Peyer's patch (tissue), 4 donors: Measurements from ENCODE around the gene GPD2. TPM values are rescaled to one million over a fixed set of nuclear protein-coding genes. Genes with fewer than 3 reads are reported as not detected.
"Not testable (repeated sequence)": the region's sequence is repeated elsewhere in the genome, so short reads cannot be mapped to it uniquely, and the experiment has no call there.

Experiments used
- DNase-seq, 3 donors: peaks; one replicate each; pipeline ENCODE4 v3.0.0-alpha.2; 2017 to 2019
- H3K27ac ChIP-seq, 4 donors: fragments of 200-600 bp; sonication (generic); one replicate each; pipeline ENCODE4 v1.5.1; 2016 to 2019
- H3K27me3 ChIP-seq, 2 donors: fragments of 200-600 bp; sonication (generic); one replicate each; pipeline ENCODE4 v1.5.1; 2019
- H3K36me3 ChIP-seq, 3 donors: fragments of 200-600 bp; sonication (generic); one replicate each; pipeline ENCODE4 v1.5.1; 2016 to 2019
- H3K4me1 ChIP-seq, 4 donors: fragments of 200-600 bp; sonication (generic); one replicate each; pipeline ENCODE4 v1.5.1; 2016 to 2019
- H3K4me3 ChIP-seq, 4 donors: fragments of 200-600 bp; sonication (generic); 1 replicate in 3 of 4; 2 replicates in 1 of 4; pipeline ENCODE4 v1.5.1; 2016 to 2019; ENCODE audit warnings: mild to moderate bottlenecking in 1 of 4
- H3K9me3 ChIP-seq, 4 donors: fragments of 200-600 bp; sonication (generic); one replicate each; pipeline ENCODE4 v1.5.1; 2016 to 2019; ENCODE audit warnings: mild to moderate bottlenecking in 1 of 4
- CTCF ChIP-seq, 6 experiments: fragments of 450-650 bp in 4 of 6; fragments of 200-600 bp in 2 of 6; sonication (generic) in 1 of 6; IDR thresholded peaks; one replicate each; pipeline ENCODE4 v1.5.1; 2017 to 2019; ENCODE audit warnings: antibody characterized with exemption in 6 of 6, mild to moderate bottlenecking in 3 of 6, moderate library complexity in 1 of 6
- POLR2A ChIP-seq, 2 donors: fragments of 450-650 bp; IDR thresholded peaks; one replicate each; pipeline ENCODE4 v1.5.1; 2017; ENCODE audit warnings: antibody characterized with exemption in 2 of 2, mild to moderate bottlenecking in 2 of 2, moderate library complexity in 2 of 2
- total RNA-seq, 4 donors: library from RNA; depleted of rRNA; stranded (reverse); fragments of >200 nt; gene quantifications; one replicate each; pipeline ENCODE4 v1.1.0, GENCODE V29; 2016

Gene GPD2
- total RNA-seq, 4 donors from 2014 or later: 50.3 to 125 (median 83.4) TPM

- no peaks in the 10 kb centered on the region for H3K27me3 ChIP-seq
- no peak for TF ChIP-seq CTCF (IDR thresholded peaks at IDR 0.05)
- no peak for TF ChIP-seq POLR2A (IDR thresholded peaks at IDR 0.05)
- no peaks in the 10 kb centered on the region for H3K9me3 ChIP-seq
- no peak overlapping the region for H3K4me3 ChIP-seq
- no peaks in the 10 kb centered on the region for H3K4me1 ChIP-seq
- no peak for DNase-seq
- H3K27ac ChIP-seq: no peak overlapping the region
- peaks cover 0 to 20% (median 0%) of the 10 kb centered on the region in 3 donors for H3K36me3 ChIP-seq
Measured at GRCh38 chr2:156518138-156518537, 82.0 kb downstream of the GPD2 start.

GRCh38 chr2:156522864-156523440, 86.8 kb downstream of the GPD2 start:
- Histone ChIP-seq H3K4me1 (no peaks in the 10 kb centered on the region), H3K27ac (no peak overlapping the region), H3K9me3 (no peaks in the 10 kb centered on the region), H3K4me3 (no peak overlapping the region), H3K36me3 (no peaks in the 10 kb centered on the region), H3K27me3 (no peaks in the 10 kb centered on the region)
- TF ChIP-seq CTCF (IDR thresholded peaks at IDR 0.05) (no peak), POLR2A (IDR thresholded peaks at IDR 0.05) (no peak)
- no peak for DNase-seq

- Histone ChIP-seq H3K36me3 (peaks cover 0 to 8% (median 0%) of the 10 kb centered on the region in 3 donors), H3K4me1 (no peaks in the 10 kb centered on the region), H3K27ac (no peak overlapping the region), H3K9me3 (no peaks in the 10 kb centered on the region), H3K27me3 (no peaks in the 10 kb centered on the region), H3K4me3 (no peak overlapping the region)
- DNase-seq: no peak
- TF ChIP-seq POLR2A (IDR thresholded peaks at IDR 0.05) (no peak), CTCF (IDR thresholded peaks at IDR 0.05) (no peak)
Measured at GRCh38 chr2:156526950-156527636, 90.9 kb downstream of the GPD2 start.

- H3K36me3 ChIP-seq, H3K4me1 ChIP-seq, H3K4me3 ChIP-seq, H3K27ac ChIP-seq, DNase-seq, H3K9me3 ChIP-seq, H3K27me3 ChIP-seq: not testable (repeated sequence)
Measured at GRCh38 chr2:156528583-156528982, 92.4 kb downstream of the GPD2 start.

- Histone ChIP-seq H3K27ac (no peak overlapping the region), H3K9me3 (no peaks in the 10 kb centered on the region), H3K27me3 (no peaks in the 10 kb centered on the region), H3K4me1 (no peaks in the 10 kb centered on the region), H3K4me3 (no peak overlapping the region), H3K36me3 (peaks cover 0 to 8% (median 0%) of the 10 kb centered on the region in 3 donors)
- DNase-seq: no peak
- TF ChIP-seq POLR2A (IDR thresholded peaks at IDR 0.05) (no peak), CTCF (IDR thresholded peaks at IDR 0.05) (no peak)
Measured at GRCh38 chr2:156532989-156533388, 96.8 kb downstream of the GPD2 start.

GRCh38 chr2:156536534-156536933, 100.4 kb downstream of the GPD2 start:
- no peak overlapping the region for H3K4me3 ChIP-seq
- H3K36me3 ChIP-seq: peaks cover 0 to 3% (median 0%) of the 10 kb centered on the region in 3 donors
- no peak overlapping the region for H3K27ac ChIP-seq
- H3K27me3 ChIP-seq: no peaks in the 10 kb centered on the region
- H3K9me3 ChIP-seq: no peaks in the 10 kb centered on the region
- DNase-seq: no peak
- H3K4me1 ChIP-seq: peaks cover 0 to 4% (median 0%) of the 10 kb centered on the region in 4 donors
- TF ChIP-seq CTCF (IDR thresholded peaks at IDR 0.05) (no peak), POLR2A (IDR thresholded peaks at IDR 0.05) (no peak)
